HEK293T (cell line): ENCODE results near the gene TXNL4A.

Experiments used
- ARNT ChIP-seq: fragments of 450-650 bp; IDR thresholded peaks from 2 replicates; pipeline ENCODE4 v1.6.1; 2017; ENCODE audit warnings: mild to moderate bottlenecking
- BHLHE40 ChIP-seq: fragments of 450-650 bp; IDR thresholded peaks from 2 replicates; pipeline ENCODE4 v1.6.1; 2016; ENCODE audit warnings: mild to moderate bottlenecking, moderate library complexity, borderline replicate concordance
- FOXM1 ChIP-seq: fragments of 450-650 bp; IDR thresholded peaks from 2 replicates; pipeline ENCODE4 v1.6.1; 2017; ENCODE audit warnings: mild to moderate bottlenecking, borderline replicate concordance

GRCh38 chr18:80037300-80037699 is 48.9 kb upstream of the TXNL4A start:
- TF ChIP-seq FOXM1 (no peak), ARNT (no peak), BHLHE40 (no peak)
